GM12801 (cell line): ENCODE data around the gene LINGO1.

Experiments
- TF ChIP-seq, protein P1 (sequence below): IDR thresholded peaks from one replicate; pipeline ENCODE4 v1.5.1; 2011; ENCODE audit warnings: control low read depth; ENCODE audit not compliant: insufficient read length; ENCODE audit errors: extremely low read depth

LINGO1 gene

DNA sequence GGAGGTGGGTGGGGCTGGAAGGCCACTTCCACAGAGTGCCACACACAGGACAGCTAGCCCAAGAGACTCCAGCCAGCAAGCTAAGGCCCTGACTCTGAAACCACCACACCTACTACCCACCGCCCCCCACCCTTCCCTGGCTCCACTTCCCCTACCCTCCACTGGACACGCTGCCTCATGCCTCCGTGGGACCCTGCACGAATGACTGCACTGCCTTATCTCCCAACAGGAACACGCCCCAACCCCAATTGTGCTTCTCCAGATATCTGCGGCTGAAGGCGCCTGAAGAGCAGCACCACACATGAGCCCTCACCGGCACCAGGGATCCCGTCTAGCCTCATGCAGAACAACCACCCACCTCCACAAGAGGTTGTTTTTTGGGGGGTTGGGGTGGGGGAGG, 2.7 kb downstream of the LINGO1 start:
- TF ChIP-seq, protein P1, sequence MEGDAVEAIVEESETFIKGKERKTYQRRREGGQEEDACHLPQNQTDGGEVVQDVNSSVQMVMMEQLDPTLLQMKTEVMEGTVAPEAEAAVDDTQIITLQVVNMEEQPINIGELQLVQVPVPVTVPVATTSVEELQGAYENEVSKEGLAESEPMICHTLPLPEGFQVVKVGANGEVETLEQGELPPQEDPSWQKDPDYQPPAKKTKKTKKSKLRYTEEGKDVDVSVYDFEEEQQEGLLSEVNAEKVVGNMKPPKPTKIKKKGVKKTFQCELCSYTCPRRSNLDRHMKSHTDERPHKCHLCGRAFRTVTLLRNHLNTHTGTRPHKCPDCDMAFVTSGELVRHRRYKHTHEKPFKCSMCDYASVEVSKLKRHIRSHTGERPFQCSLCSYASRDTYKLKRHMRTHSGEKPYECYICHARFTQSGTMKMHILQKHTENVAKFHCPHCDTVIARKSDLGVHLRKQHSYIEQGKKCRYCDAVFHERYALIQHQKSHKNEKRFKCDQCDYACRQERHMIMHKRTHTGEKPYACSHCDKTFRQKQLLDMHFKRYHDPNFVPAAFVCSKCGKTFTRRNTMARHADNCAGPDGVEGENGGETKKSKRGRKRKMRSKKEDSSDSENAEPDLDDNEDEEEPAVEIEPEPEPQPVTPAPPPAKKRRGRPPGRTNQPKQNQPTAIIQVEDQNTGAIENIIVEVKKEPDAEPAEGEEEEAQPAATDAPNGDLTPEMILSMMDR: no peak

DNA sequence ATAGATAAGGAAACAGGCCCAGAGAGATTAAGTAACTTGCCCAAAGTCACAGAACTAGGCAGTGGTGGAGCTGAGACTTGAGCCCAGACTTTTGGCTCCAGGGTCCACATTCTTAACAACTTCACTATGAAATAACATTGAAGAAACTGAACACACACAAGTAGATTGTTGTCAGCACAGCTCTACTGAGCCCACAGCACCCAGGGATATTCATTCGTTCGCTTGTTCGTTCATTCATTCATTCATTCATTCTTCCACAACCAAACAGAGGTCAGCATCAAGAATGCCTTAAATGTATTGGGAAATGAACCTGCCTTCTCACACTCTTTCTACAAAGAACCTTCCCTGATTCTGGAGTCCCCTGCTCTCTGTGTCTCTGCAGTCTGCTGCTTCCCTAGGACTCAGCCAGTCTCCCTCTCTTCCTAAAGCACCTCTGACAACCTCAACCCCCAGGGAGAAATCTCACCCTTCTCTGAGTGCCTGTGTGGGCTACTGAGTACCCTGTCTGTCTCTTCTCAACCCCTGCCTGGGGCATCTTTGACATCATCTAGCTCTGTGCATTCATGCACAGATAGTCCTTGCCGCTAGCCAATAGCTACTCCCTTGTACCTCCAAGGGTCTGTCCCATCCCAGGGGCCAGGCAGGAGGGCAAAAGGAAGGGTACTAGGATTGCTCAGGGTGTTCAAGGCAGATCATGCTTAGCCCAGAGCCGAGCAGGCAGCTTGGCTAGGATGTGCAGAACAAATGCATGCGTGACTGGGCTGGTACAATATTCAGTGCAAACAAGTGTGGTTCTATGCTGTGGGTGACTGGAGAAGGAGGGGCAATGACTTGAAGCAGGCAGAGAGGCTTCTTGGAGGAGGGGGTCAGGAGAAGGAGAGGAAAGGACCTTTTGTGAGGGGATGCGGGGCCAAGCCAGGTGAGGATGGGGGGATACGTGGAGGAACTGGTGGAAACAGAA, 3.4 kb downstream of the LINGO1 start:
- TF ChIP-seq, protein P1: no peak

DNA sequence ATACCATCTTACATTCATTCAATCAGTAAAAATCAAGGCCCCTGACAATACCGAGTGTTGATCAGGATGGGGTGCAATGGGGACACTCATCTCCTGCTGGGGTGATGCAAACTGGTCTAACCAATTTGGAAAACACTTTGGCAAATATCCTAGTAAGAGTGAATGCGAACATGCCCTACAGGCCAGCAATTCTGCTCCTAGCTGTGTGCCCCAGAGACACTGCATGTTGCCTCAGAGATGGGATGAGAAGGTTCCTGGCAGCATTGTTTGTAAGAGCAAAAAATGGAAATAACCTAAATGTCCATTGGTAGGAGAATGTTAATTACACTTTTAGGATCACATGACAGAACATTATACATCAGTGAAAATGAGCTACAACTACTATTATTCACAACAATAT, 4.7 kb downstream of the LINGO1 start:
- TF ChIP-seq, protein P1: no peak

DNA sequence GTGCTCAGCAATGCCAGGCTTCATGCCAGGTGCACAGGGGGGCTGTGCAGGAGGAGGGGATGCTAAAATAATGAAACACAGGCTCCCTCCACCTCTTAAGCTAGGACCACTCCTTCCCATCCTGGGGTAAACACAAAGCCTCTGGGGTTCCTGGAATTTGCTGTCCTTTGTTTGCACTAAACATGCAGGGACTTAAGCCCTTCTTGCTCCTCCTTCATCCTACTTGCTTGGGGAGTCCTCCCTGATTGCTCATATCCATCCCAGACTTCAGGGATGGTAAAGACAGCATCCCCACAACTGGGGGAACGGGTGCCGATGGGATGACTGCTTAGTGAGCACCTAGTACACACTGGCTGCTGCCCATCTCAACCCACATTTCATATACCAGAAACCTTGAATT, 5.1 kb downstream of the LINGO1 start:
- TF ChIP-seq, protein P1: no peak

DNA sequence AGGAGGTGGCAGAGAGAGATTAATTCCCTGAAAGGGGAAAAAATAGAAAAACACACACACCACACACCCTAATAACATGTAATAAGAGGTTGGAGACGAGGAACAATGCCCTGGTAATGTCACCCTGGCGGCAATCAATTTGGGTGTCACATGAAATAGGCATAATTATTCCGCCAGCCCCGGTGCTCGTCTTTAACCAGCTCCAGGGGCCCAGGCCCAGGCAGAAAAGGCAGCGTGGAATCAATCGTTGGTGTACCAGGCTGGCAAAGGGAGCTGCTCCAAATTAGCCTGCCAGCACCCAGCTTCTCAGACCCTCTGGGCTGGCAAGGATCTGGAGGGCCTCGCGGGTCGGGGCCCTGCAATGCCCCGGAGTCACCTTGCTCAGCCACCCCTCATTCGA, 5.6 kb downstream of the LINGO1 start:
- TF ChIP-seq, protein P1: no peak

DNA sequence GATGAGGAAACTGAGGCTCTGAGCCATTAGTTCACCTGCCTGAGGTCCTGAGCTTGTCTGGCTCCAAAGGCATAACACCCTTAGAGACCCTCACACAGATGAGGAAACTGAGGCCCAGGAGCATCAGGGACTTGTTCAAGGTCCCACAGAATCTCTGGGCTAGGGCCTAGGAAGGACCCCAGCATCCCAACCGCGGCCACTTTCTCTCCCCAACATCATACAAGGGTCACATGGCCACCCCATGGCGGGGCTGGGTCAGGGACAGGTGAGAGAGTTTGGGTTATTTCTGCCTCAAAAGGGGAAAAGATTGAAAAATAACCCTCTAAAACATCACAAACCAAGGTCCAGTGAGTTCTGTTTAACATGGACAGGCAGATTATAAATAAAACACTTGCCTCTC, 6.7 kb downstream of the LINGO1 start:
- TF ChIP-seq, protein P1: no peak

DNA sequence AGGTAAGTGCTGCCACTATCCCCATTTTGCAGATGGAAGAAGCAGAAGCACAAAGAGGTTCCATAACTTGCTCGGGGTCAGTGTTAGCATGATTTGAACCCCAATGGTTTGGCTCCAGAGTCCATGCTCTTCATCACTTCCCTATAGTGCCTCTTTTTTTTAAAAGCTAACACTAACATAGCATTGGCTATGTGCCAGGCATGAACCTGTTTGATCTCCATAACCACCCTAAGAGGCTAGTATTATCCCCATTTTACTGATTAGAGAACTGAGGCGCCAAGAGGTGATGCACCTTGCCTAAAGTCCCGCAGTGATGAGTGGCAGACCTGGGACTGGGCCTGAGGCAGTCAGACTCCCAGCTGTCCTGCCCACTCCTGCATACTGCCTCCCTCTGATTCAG, 7.3 kb downstream of the LINGO1 start:
- TF ChIP-seq, protein P1: no peak
